Brain microvascular endothelial cell (primary cell): ENCODE measurements around the gene SLIT2.

Experiments
- DNase-seq: peaks from one replicate; pipeline ENCODE4 v3.0.0-alpha.2; 2020
- H3K27ac ChIP-seq: fragments of 250-450 bp; sonication (Bioruptor Pico); 2 replicates; pipeline ENCODE4 v1.5.1; 2020; ENCODE audit warnings: mild to moderate bottlenecking, moderate library complexity
- H3K27me3 ChIP-seq: fragments of 250-450 bp; sonication (Bioruptor Pico); replicated peaks from 2 replicates; pipeline ENCODE4 v1.5.1; 2020; ENCODE audit warnings: mild to moderate bottlenecking
- H3K36me3 ChIP-seq: fragments of 250-450 bp; sonication (Bioruptor Pico); replicated peaks from 2 replicates; pipeline ENCODE4 v1.5.1; 2020; ENCODE audit warnings: mild to moderate bottlenecking
- H3K4me3 ChIP-seq: 2 replicates; pipeline ENCODE4 v1.5.1; 2011; ENCODE audit warnings: low read depth, mild to moderate bottlenecking, control low read depth, low read length, moderate library complexity
- in situ Hi-C: cut with HindIII; loops from 2 replicates; pipeline ENCODE4 v1.10.0; 2017; ENCODE audit warnings: low sequenced_read_pairs, low pct_ligation_motif_present
- TF ChIP-seq, protein P1 (sequence below): IDR thresholded peaks from 2 replicates; pipeline ENCODE4 v1.5.1; 2011; ENCODE audit warnings: low read depth, mild to moderate bottlenecking, moderate library complexity, low read length, control low read depth, inconsistent platforms; ENCODE audit errors: missing control alignments

The SLIT2 gene

DNA sequence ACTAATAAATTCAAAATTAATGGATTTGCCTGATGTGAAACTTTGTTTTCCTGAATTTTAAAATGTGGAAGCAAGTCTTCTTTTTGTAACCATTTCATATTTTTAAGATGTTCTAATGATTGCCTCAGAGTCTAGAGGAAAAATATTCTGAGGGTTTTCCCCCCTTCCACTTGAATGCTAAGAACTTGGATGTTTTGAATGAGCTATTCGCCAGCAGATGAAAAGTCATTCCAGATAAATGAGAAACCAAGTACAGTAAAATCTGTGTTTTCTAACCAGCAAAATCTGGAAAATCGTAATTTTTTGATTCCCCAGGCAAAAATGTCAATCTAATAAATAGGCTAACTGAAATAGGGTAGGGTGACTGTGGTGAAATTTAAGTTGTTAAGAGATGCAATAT is 45.6 kb downstream of the SLIT2 start:
- H3K27me3 ChIP-seq = no peaks in the 10 kb centered on the region
- no peak overlapping the region for H3K27ac ChIP-seq
- in situ Hi-C loops = no loop called here
- no peaks in the 10 kb centered on the region for H3K36me3 ChIP-seq
- H3K4me3 ChIP-seq = no peak overlapping the region
- DNase-seq = no peak
- TF ChIP-seq, protein P1, sequence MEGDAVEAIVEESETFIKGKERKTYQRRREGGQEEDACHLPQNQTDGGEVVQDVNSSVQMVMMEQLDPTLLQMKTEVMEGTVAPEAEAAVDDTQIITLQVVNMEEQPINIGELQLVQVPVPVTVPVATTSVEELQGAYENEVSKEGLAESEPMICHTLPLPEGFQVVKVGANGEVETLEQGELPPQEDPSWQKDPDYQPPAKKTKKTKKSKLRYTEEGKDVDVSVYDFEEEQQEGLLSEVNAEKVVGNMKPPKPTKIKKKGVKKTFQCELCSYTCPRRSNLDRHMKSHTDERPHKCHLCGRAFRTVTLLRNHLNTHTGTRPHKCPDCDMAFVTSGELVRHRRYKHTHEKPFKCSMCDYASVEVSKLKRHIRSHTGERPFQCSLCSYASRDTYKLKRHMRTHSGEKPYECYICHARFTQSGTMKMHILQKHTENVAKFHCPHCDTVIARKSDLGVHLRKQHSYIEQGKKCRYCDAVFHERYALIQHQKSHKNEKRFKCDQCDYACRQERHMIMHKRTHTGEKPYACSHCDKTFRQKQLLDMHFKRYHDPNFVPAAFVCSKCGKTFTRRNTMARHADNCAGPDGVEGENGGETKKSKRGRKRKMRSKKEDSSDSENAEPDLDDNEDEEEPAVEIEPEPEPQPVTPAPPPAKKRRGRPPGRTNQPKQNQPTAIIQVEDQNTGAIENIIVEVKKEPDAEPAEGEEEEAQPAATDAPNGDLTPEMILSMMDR = no peak

DNA sequence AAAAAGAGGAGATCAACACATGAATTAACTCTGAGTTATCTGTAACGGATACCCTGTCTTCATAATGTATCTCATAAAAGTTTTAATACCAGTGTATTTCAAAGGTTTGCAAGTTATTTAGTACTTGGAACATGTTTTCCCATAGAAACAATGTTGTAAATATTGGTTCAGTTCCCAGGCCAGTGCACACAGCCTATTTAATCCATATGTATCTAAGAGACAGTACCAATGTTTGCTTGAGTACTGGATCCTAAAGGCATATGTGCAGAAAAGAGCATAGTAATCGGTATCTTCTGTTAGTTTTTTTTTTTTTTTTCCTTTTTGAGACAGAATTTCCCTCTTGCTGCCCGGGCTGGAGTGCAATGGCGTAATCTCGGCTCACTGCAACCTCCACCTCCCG is 46.1 kb downstream of the SLIT2 start:
- in situ Hi-C loops = no loop called here

GRCh38 chr4:20298455-20298854 is 46.8 kb downstream of the SLIT2 start:
- in situ Hi-C loops = no loop called here
- TF ChIP-seq, protein P1 = no peak
- no peak for DNase-seq
- Histone ChIP-seq H3K4me3 (no peak overlapping the region), H3K36me3 (no peaks in the 10 kb centered on the region), H3K27me3 (no peaks in the 10 kb centered on the region), H3K27ac (no peak overlapping the region)

More for the DNA sequence above, 46.1 kb downstream of the SLIT2 start:
- no peak overlapping the region for H3K4me3 ChIP-seq
- TF ChIP-seq, protein P1 = no peak
- DNase-seq = no peak
- H3K27me3 ChIP-seq = no peaks in the 10 kb centered on the region
- H3K36me3 ChIP-seq = no peaks in the 10 kb centered on the region
- no peak overlapping the region for H3K27ac ChIP-seq

GRCh38 chr4:20298986-20299385 is 47.3 kb downstream of the SLIT2 start:
- DNase-seq = no peak
- in situ Hi-C loops = no loop called here
- Histone ChIP-seq H3K27ac (no peak overlapping the region), H3K27me3 (no peaks in the 10 kb centered on the region), H3K4me3 (no peak overlapping the region), H3K36me3 (no peaks in the 10 kb centered on the region)
- TF ChIP-seq, protein P1 = no peak

- no peaks in the 10 kb centered on the region for H3K27me3 ChIP-seq
- H3K4me3 ChIP-seq = no peak overlapping the region
- H3K36me3 ChIP-seq = no peaks in the 10 kb centered on the region
- no peak overlapping the region for H3K27ac ChIP-seq
- DNase-seq = peak; percentile 45
- TF ChIP-seq, protein P1 = peak; percentile 65
- in situ Hi-C loops = no loop called here
Observed at GRCh38 chr4:20299515-20299914, 47.8 kb downstream of the SLIT2 start.

DNA sequence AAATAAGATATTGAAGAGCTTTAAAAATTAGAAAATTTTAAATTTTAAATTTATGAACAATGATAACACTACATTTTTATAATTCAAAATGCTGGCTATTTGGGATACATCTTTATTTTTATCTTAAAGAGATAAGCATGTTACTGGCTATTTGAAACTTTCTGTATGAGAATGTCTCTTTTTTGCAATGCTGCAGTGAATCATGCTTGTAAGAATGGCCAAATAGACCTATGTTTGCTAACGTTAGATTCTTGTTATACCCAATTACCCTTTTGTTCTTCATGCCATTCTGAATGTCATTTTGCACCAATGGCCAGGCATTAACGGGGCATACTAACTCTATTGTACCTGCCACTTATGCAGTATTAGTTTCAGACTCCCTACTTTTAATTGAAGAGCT is 49.5 kb downstream of the SLIT2 start:
- Histone ChIP-seq H3K4me3 (no peak overlapping the region), H3K27ac (no peak overlapping the region), H3K36me3 (no peaks in the 10 kb centered on the region), H3K27me3 (no peaks in the 10 kb centered on the region)
- in situ Hi-C loops = no loop called here
- DNase-seq = no peak
- TF ChIP-seq, protein P1 = no peak
